Calu3 (cell line): Measurements from ENCODE around the gene NPC1L1. TPM values are rescaled to one million over a fixed set of nuclear protein-coding genes. Genes with fewer than 3 reads are reported as not detected.

Experiments
- BruUV-seq: library from RNA; stranded (reverse); fragments of 400-500 nt; replicated peaks from 2 replicates; lab custom pipeline; 2021; lab: Mats Ljungman, UMichigan
- CTCF ChIA-PET: fragments of 300-600 bp; sonication (Branson Sonifier 250); formaldehyde crosslinking; loops from one replicate; lab custom pipeline; 2022; ENCODE audit warnings: antibody characterized with exemption; lab: Charles Lee
- DNase-seq: peaks from one replicate; pipeline ENCODE4 v3.0.0; 2022
- H3K27ac Mint-ChIP-seq: one replicate; pipeline ENCODE4 v1.8.0; 2022; ENCODE audit warnings: mixed read lengths; ENCODE audit not compliant: unreplicated experiment
- H3K27me3 Mint-ChIP-seq: one replicate; pipeline ENCODE4 v1.8.0; 2022; ENCODE audit warnings: mixed read lengths; ENCODE audit not compliant: unreplicated experiment
- H3K36me3 Mint-ChIP-seq: one replicate; pipeline ENCODE4 v1.8.0; 2022; ENCODE audit warnings: mild to moderate bottlenecking, moderate library complexity, mixed read lengths; ENCODE audit not compliant: insufficient read depth, unreplicated experiment
- H3K4me1 Mint-ChIP-seq: one replicate; pipeline ENCODE4 v1.8.0; 2022; ENCODE audit warnings: mild to moderate bottlenecking, low read depth, mixed read lengths; ENCODE audit not compliant: unreplicated experiment
- H3K4me3 Mint-ChIP-seq: one replicate; pipeline ENCODE4 v1.8.0; 2022; ENCODE audit warnings: mild to moderate bottlenecking, low read depth, moderate library complexity, mixed read lengths; ENCODE audit not compliant: unreplicated experiment
- H3K9me3 Mint-ChIP-seq: one replicate; pipeline ENCODE4 v1.8.0; 2022; ENCODE audit warnings: low read depth, mixed read lengths; ENCODE audit not compliant: unreplicated experiment
- CTCF ChIP-seq: fragments of 200-600 bp; IDR thresholded peaks from one replicate; pipeline ENCODE4 v1.8.0; 2022; ENCODE audit warnings: antibody characterized with exemption; ENCODE audit not compliant: unreplicated experiment
- intact Hi-C: fragments of 100-400 bp; cut with micrococcal nuclease; formaldehyde crosslinking; loops from one replicate; pipeline ENCODE4 v1.10.0; 2022; ENCODE audit not compliant: unreplicated experiment
- total RNA-seq: library from RNA; stranded (reverse); gene quantifications from 2 replicates; pipeline ENCODE4 v1.2.3, GENCODE V29; 2022

Gene NPC1L1
- total RNA-seq, 1 experiment from 2014 or later: 46.0 TPM

- DNase-seq: no peak
- Mint-ChIP-seq H3K27me3 (no peaks in the 10 kb centered on the region), H3K27ac (peak overlapping the region; percentile 86), H3K4me3 (peak overlapping the region; percentile 93), H3K4me1 (peaks cover 32% of the 10 kb centered on the region), H3K36me3 (peaks cover 96% of the 10 kb centered on the region), H3K9me3 (no peaks in the 10 kb centered on the region)
- no TSS peak for BruUV-seq
- no peak for TF ChIP-seq CTCF
- intact Hi-C loops: no loop called here
- CTCF ChIA-PET: no interaction called here
Measured at GRCh38 chr7:44575054-44575453, 33.9 kb upstream of the NPC1L1 start.

- peaks cover 96% of the 10 kb centered on the region for H3K36me3 Mint-ChIP-seq
- intact Hi-C loops: loop anchor here (5.0 kb wide), 1 partner anchor 918 kb away; no protein-coding TSS in a partner anchor
- H3K9me3 Mint-ChIP-seq: no peaks in the 10 kb centered on the region
- H3K27me3 Mint-ChIP-seq: no peaks in the 10 kb centered on the region
- H3K4me1 Mint-ChIP-seq: peaks cover 26% of the 10 kb centered on the region
- TSS peak; percentile 62 for BruUV-seq
- DNase-seq: no peak
- H3K4me3 Mint-ChIP-seq: peak overlapping the region; percentile 93
- CTCF ChIA-PET: interaction anchor here (0.8 to 1.5 kb wide), 5 partner anchors 9 to 562 kb away, joined by 3 to 8 read pairs (median 6); partner anchors contain the start of gene NPC1L1
- peak overlapping the region; percentile 86 for H3K27ac Mint-ChIP-seq
- TF ChIP-seq CTCF: no peak
Measured at GRCh38 chr7:44574287-44574872, 33.2 kb upstream of the NPC1L1 start.

- peak within 1 kb of the TSS; percentile 86 for H3K27ac Mint-ChIP-seq
- no TSS peak for BruUV-seq
- no peak for TF ChIP-seq CTCF
- peaks cover 96% of the 10 kb centered on the region for H3K36me3 Mint-ChIP-seq
- peaks cover 26% of the 10 kb centered on the region for H3K4me1 Mint-ChIP-seq
- DNase-seq: peak; percentile 97
- no peaks in the 10 kb centered on the region for H3K9me3 Mint-ChIP-seq
- H3K27me3 Mint-ChIP-seq: no peaks in the 10 kb centered on the region
- CTCF ChIA-PET: interaction anchor here (0.6 to 1.5 kb wide), 6 partner anchors 8 to 563 kb away, joined by 3 to 8 read pairs (median 4); partner anchors contain the start of gene NPC1L1
- intact Hi-C loops: loop anchor here (5.0 kb wide), 1 partner anchor 919 kb away; no protein-coding TSS in a partner anchor
- H3K4me3 Mint-ChIP-seq: peak within 1 kb of the TSS; percentile 93
Measured at GRCh38 chr7:44573464-44574286, 32.5 kb upstream of the NPC1L1 start, which contains the start of gene DDX56. Gene DDX56, minus strand, starts transcription at chr7:44573908. Its CDS starts 13 bp downstream, at chr7:44573895.

- CTCF ChIA-PET: interaction anchor here (1.4 to 1.5 kb wide), 2 partner anchors 11 to 38 kb away, joined by 5 to 6 read pairs; no protein-coding TSS in a partner anchor
- DNase-seq: no peak
- Mint-ChIP-seq H3K36me3 (peaks cover 90% of the 10 kb centered on the region), H3K9me3 (no peaks in the 10 kb centered on the region), H3K27ac (peak overlapping the region; percentile 86), H3K27me3 (no peaks in the 10 kb centered on the region), H3K4me3 (peak overlapping the region; percentile 93), H3K4me1 (peaks cover 26% of the 10 kb centered on the region)
- intact Hi-C loops: loop anchor here (5.0 kb wide), 1 partner anchor 920 kb away; no protein-coding TSS in a partner anchor
- TF ChIP-seq CTCF: no peak
- no TSS peak for BruUV-seq
Measured at GRCh38 chr7:44572771-44573170, 31.6 kb upstream of the NPC1L1 start.
